ENCODE measurements around the gene PIK3CB.

DNA sequence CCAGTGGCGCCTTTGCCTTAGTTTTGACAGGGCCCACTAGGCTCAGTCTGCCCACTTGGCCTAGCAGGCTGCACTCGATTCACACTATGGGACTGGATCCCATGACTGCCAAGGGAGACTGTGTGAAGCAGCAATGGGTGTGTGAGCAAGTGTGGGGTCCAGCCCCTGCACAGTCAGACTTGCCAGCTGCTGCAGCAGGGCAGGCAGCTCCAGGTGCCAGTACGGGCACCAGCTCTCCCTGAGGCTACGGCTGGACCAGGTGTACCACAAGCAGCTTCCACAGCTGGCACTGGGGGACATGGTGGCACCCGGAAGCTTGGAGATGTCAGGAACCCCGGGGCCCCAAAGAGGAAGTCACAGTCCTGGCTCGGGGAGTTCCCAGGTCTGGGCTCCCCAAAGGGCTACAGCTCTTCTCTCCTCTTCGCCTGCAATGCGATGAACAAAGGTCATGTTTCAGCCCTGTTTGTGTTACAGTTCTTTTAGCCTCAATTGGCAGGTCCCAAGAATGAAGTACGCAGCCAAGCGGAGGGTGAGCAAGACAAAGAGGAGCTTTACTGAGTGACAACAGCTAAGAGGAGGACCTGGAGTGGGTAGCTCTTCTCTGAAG is 67.1 kb downstream of the PIK3CB start:
- TF ChIP-seq, protein P1, sequence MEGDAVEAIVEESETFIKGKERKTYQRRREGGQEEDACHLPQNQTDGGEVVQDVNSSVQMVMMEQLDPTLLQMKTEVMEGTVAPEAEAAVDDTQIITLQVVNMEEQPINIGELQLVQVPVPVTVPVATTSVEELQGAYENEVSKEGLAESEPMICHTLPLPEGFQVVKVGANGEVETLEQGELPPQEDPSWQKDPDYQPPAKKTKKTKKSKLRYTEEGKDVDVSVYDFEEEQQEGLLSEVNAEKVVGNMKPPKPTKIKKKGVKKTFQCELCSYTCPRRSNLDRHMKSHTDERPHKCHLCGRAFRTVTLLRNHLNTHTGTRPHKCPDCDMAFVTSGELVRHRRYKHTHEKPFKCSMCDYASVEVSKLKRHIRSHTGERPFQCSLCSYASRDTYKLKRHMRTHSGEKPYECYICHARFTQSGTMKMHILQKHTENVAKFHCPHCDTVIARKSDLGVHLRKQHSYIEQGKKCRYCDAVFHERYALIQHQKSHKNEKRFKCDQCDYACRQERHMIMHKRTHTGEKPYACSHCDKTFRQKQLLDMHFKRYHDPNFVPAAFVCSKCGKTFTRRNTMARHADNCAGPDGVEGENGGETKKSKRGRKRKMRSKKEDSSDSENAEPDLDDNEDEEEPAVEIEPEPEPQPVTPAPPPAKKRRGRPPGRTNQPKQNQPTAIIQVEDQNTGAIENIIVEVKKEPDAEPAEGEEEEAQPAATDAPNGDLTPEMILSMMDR (conservative IDR thresholded peaks at IDR 0.05; ENCODE audit: low read depth, low read length): no peak
- no peak for TF ChIP-seq EZH2 (IDR thresholded peaks at IDR 0.05; ENCODE audit: borderline replicate concordance, low read depth, low read length, poor library complexity, severe bottlenecking)

Measured in A673 (cell line).